Endothelial cell of umbilical vein (primary cell): ENCODE results near the gene DGKA. TPM values are rescaled to one million over a fixed set of nuclear protein-coding genes. Genes with fewer than 3 reads are reported as not detected.

Experiments used
- BruUV-seq: library from RNA; stranded (reverse); fragments of 400-500 nt; replicated peaks from 2 replicates; lab custom pipeline; 2021; lab: Mats Ljungman, UMichigan
- CTCF ChIA-PET: fragments of 300-600, 350-600 bp; sonication (Branson Sonifier 250); formaldehyde crosslinking; loops from one replicate; lab custom pipeline; 2021; ENCODE audit warnings: antibody characterized with exemption, inconsistent platforms; lab: Charles Lee
- POLR2A ChIA-PET: fragments of 300-600, 350-600 bp; sonication (Branson Sonifier 250); formaldehyde crosslinking; loops from one replicate; lab custom pipeline; 2021; ENCODE audit warnings: antibody characterized with exemption, inconsistent platforms; lab: Charles Lee
- DNase-seq: peaks from one replicate; pipeline ENCODE4 v3.0.0-alpha.2; 2011; ENCODE audit warnings: low read depth, low spot score
- FAIRE-seq: peaks from 2 replicates; lab custom pipeline; 2011; peaks lifted over from hg19 to GRCh38; lab: Jason Lieb, UNC
- H2AFZ ChIP-seq: 2 replicates; pipeline ENCODE4 v1.6.0; 2012; ENCODE audit warnings: low read depth, low read length, control low read depth, inconsistent platforms
- H3K27ac ChIP-seq: 2 replicates; pipeline ENCODE4 v1.5.1; 2011; ENCODE audit warnings: low read depth, mild to moderate bottlenecking, control low read depth, low read length, moderate library complexity; ENCODE audit not compliant: insufficient read depth
- H3K27me3 ChIP-seq, 2 experiments: 2 replicates each; pipeline versions ENCODE4 v1.6.0 to v1.6.1; 2011; ENCODE audit warnings: low read length in 2 of 2, mixed read lengths in 1 of 2; ENCODE audit not compliant: control insufficient read depth in 2 of 2, insufficient read depth in 2 of 2
- H3K36me3 ChIP-seq, 2 experiments: 2 replicates in 1 of 2; 3 replicates in 1 of 2; pipeline ENCODE4 v1.5.1; 2011; ENCODE audit warnings: low read length in 2 of 2, mild to moderate bottlenecking in 1 of 2, moderate library complexity in 1 of 2; ENCODE audit not compliant: control insufficient read depth in 2 of 2, insufficient read depth in 2 of 2; ENCODE audit errors: extremely low read depth in 1 of 2
- H3K4me1 ChIP-seq: 3 replicates; pipeline ENCODE4 v1.5.1; 2011; ENCODE audit warnings: mild to moderate bottlenecking, low read length; ENCODE audit not compliant: control insufficient read depth, insufficient read depth; ENCODE audit errors: extremely low read depth
- H3K4me2 ChIP-seq: 2 replicates; pipeline ENCODE4 v1.6.1; 2011; ENCODE audit warnings: low read length, control low read depth, mixed read lengths; ENCODE audit not compliant: insufficient read depth
- H3K4me3 ChIP-seq, 3 experiments: fragments of 200-600 bp in 1 of 3; sonication (generic), shearing (Covaris generic) in 1 of 3; replicated peaks in 1 of 3; 2 replicates each; pipeline ENCODE4 v1.5.1; 2011 to 2016; ENCODE audit warnings: control low read depth in 3 of 3, low read length in 3 of 3, mild to moderate bottlenecking in 2 of 3, inconsistent platforms in 1 of 3, low read depth in 1 of 3, moderate library complexity in 1 of 3; ENCODE audit not compliant: insufficient read depth in 1 of 3
- H3K79me2 ChIP-seq: 2 replicates; pipeline ENCODE4 v1.6.0; 2012; ENCODE audit warnings: low read length, inconsistent platforms; ENCODE audit not compliant: control insufficient read depth, insufficient read depth
- H3K9ac ChIP-seq: replicated peaks from 2 replicates; pipeline ENCODE3; 2011; ENCODE audit warnings: low read length, control low read depth; ENCODE audit not compliant: insufficient read depth; ENCODE audit errors: extremely low read depth
- H3K9me1 ChIP-seq: replicated peaks from 3 replicates; pipeline ENCODE4 v1.6.0; 2011; ENCODE audit warnings: mild to moderate bottlenecking, low read length; ENCODE audit not compliant: control insufficient read depth, insufficient read depth; ENCODE audit errors: extremely low read depth
- H3K9me3 ChIP-seq: replicated peaks from 2 replicates; pipeline ENCODE4 v1.5.1; 2012; ENCODE audit warnings: low read length, inconsistent platforms; ENCODE audit not compliant: control insufficient read depth, insufficient read depth
- H4K20me1 ChIP-seq: replicated peaks from 2 replicates; pipeline ENCODE3; 2011; ENCODE audit warnings: mild to moderate bottlenecking, low read length; ENCODE audit not compliant: control insufficient read depth, insufficient read depth; ENCODE audit errors: extremely low read depth
- FOS ChIP-seq: IDR thresholded peaks from 2 replicates; pipeline ENCODE4 v1.6.1; 2011; ENCODE audit warnings: mild to moderate bottlenecking, low read length, moderate library complexity, borderline replicate concordance; ENCODE audit not compliant: insufficient read depth
- MYC ChIP-seq: IDR thresholded peaks from one replicate; pipeline ENCODE4 v1.6.1; 2011; ENCODE audit warnings: mild to moderate bottlenecking, low read depth, low read length
- POLR2A ChIP-seq: IDR thresholded peaks from 2 replicates; pipeline ENCODE4 v1.6.1; 2012; ENCODE audit warnings: low read depth, mild to moderate bottlenecking, control low read depth, low read length
- POLR2AphosphoS5 ChIP-seq: IDR thresholded peaks from 2 replicates; pipeline ENCODE4 v1.6.1; 2012; ENCODE audit warnings: low read depth, mild to moderate bottlenecking, control low read depth, low read length, moderate library complexity; ENCODE audit not compliant: insufficient read depth
- dilution Hi-C: fragments of 300-500 bp; cut with MboI; formaldehyde crosslinking; loops from one replicate; pipeline ENCODE4 v1.15.0; 2019; ENCODE audit warnings: low sequenced_read_pairs; ENCODE audit not compliant: extremely low pct_ligation_motif_present
- intact Hi-C: fragments of 100-400 bp; cut with micrococcal nuclease; formaldehyde crosslinking; loops from one replicate; pipeline ENCODE4 v1.10.0; 2022
- polyA plus RNA-seq, 4 experiments: library from polyadenylated mRNA; depleted of rRNA in 3 of 4; stranded (reverse) in 3 of 4; unstranded in 1 of 4; fragments of >200 nt; gene quantifications; 2 replicates each; pipeline versions ENCODE4 v1.2.1 to v1.2.3, GENCODE V29; 2011 to 2012; ENCODE audit warnings: missing spikeins in 1 of 4
- total RNA-seq: library from RNA; stranded (reverse); gene quantifications from 2 replicates; pipeline ENCODE4 v1.2.3, GENCODE V29; 2021

The DGKA gene
- total and polyA plus RNA-seq, 2 donors (not counting 3 experiments of a cell fraction or from before 2014, with no cell fraction given): 49.8 to 53.2 TPM

- Histone ChIP-seq H3K9ac (peak overlapping the region; percentile 72), H3K27ac (peak overlapping the region; percentile 78), H3K4me2 (peak overlapping the region; percentile 81), H3K79me2 (peaks cover 38% of the 10 kb centered on the region), H3K9me3 (no peaks in the 10 kb centered on the region), H2AFZ (peak overlapping the region; percentile 39), H3K4me3 (peak overlapping the region; percentile 22 to 79 (median 46)), H3K4me1 (peaks cover 27% of the 10 kb centered on the region), H3K36me3 (peaks cover 1 to 3% of the 10 kb centered on the region in 2 experiments), H3K27me3 (no peaks in the 10 kb centered on the region), H3K9me1 (no peaks in the 10 kb centered on the region), H4K20me1 (no peaks in the 10 kb centered on the region)
- DNase-seq (no peak), FAIRE-seq (no peak)
- POLR2A ChIA-PET: interaction anchor here (0.7 to 1.6 kb wide), 14 partner anchors 10 to 244 kb away, joined by 3 to 18 read pairs (median 4); partner anchors contain the start of genes CD63, DNAJC14, PA2G4 and SUOX
- TF ChIP-seq MYC: no peak
- peak; percentile 42 for TF ChIP-seq POLR2A
- CTCF ChIA-PET: interaction anchor here (0.6 to 3.0 kb wide), 12 partner anchors 13 to 235 kb away, joined by 3 to 34 read pairs (median 5); partner anchors contain the start of genes DGKA, DNAJC14, PA2G4 and SUOX
- intact Hi-C loops: loop anchor here (1.0 to 2.0 kb wide), 4 partner anchors 40 to 156 kb away; partner anchors contain the start of genes DNAJC14 and SARNP
- dilution Hi-C loops: no loop called here
- TSS peak; percentile 93 for BruUV-seq
Observed at GRCh38 chr12:55972911-55973598, 42.1 kb downstream of the DGKA start.

GRCh38 chr12:55973599-55974307 is 42.8 kb downstream of the DGKA start, which contains the start of gene RAB5B:
Gene RAB5B, plus strand, starts transcription at chr12:55974078. Its CDS starts 12,883 bp downstream, at chr12:55986961.
- Histone ChIP-seq H3K4me3 (peak within 1 kb of the TSS; percentile 87 to 93 (median 92)), H3K79me2 (peaks cover 40% of the 10 kb centered on the region), H4K20me1 (no peaks in the 10 kb centered on the region), H3K9me3 (no peaks in the 10 kb centered on the region), H3K27me3 (no peaks in the 10 kb centered on the region), H3K4me1 (peaks cover 27% of the 10 kb centered on the region), H2AFZ (peak within 1 kb of the TSS; percentile 67), H3K27ac (peak within 1 kb of the TSS; percentile 81), H3K9me1 (no peaks in the 10 kb centered on the region), H3K4me2 (peak within 1 kb of the TSS; percentile 94), H3K9ac (peak within 1 kb of the TSS; percentile 93), H3K36me3 (peaks cover under 1 to 1% of the 10 kb centered on the region in 2 experiments)
- intact Hi-C loops: loop anchor here (1.0 to 2.0 kb wide), 4 partner anchors 41 to 156 kb away; partner anchors contain the start of genes DNAJC14 and SARNP
- BruUV-seq: no TSS peak
- DNase-seq (peak; percentile 100), FAIRE-seq (peak; percentile 99)
- ChIA-PET CTCF (interaction anchor here (0.7 to 3.0 kb wide), 13 partner anchors 12 to 1485 kb away, joined by 3 to 34 read pairs (median 5); partner anchors contain the start of genes DGKA, DNAJC14, GLI1 and PA2G4), POLR2A (interaction anchor here (0.7 to 1.9 kb wide), 15 partner anchors 10 to 244 kb away, joined by 3 to 18 read pairs (median 4); partner anchors contain the start of genes CD63, DNAJC14, PA2G4 and SUOX)
- no peak for TF ChIP-seq MYC
- TF ChIP-seq POLR2A: peak; percentile 74
- TF ChIP-seq FOS: peak; percentile 56
- TF ChIP-seq POLR2AphosphoS5: peak; percentile 39
- dilution Hi-C loops: no loop called here
